Activated naive CD4-positive, alpha-beta T cell treated with anti-CD3 and anti-CD28 coated beads, Interleukin-2, amount 50 U/mL, for 24 hours (primary cell): ENCODE results near the gene ABCA1.
"Not testable (repeated sequence)": the region's sequence is repeated elsewhere in the genome, so short reads cannot be mapped to it uniquely, and the experiment has no call there.

ENCODE experiments used
- H3K27ac Mint-ChIP-seq: one replicate; pipeline ENCODE4 v1.8.0; 2021; ENCODE audit warnings: mild to moderate bottlenecking, mixed read lengths
- H3K27me3 Mint-ChIP-seq: one replicate; pipeline ENCODE4 v1.8.0; 2021; ENCODE audit warnings: mixed read lengths
- H3K36me3 Mint-ChIP-seq: one replicate; pipeline ENCODE4 v1.8.0; 2021; ENCODE audit warnings: mixed read lengths
- H3K4me1 Mint-ChIP-seq: one replicate; pipeline ENCODE4 v1.8.0; 2021; ENCODE audit warnings: mixed read lengths
- H3K4me3 Mint-ChIP-seq: one replicate; pipeline ENCODE4 v1.8.0; 2021; ENCODE audit warnings: mild to moderate bottlenecking, mixed read lengths
- H3K9me3 Mint-ChIP-seq: one replicate; pipeline ENCODE4 v1.8.0; 2021; ENCODE audit warnings: mixed read lengths

The ABCA1 gene

DNA sequence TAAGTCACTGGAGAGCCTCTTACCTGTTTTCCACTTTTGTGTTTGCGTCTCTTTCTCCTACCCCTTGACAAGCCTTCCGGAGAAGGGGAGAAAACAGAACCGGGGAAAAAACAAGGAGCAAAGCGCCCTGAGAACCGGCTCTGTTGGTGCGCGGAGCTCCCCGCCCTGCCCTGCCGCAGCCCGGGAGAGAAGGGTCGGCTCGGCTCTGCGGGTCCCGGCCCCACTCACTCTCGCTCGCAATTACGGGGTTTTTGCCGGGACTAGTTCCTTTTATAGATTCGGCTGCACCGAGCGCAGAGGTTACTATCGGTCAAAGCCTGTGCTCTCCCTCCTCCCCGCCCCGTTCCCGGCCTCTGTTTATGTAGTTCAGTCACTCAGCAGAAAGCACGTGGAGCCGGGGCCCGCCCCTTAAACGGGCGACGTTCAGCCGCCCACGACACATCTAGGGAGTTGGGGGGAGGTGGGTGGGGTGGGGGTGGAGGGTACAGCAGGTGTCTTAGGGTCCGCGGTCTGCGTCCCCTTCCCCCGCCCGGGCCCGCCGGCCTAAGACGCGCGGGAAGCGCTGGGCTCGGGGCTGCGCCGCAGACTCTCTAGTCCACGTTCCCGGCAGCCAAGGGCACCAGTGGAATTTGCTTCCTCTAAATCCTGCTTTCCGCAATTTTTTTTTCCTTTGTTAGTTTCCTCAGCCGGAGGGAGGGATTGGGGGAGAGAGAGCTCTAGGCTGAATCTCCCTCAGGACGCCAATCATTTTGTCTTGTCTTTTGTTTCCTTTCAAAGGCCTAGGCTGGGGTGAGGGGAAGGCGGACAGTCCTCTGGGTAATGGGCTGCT lies at the start of gene ABCA1:
TSS of gene ABCA1 (minus strand) at position 244 of the 829 bp plus-strand sequence. CDS start 24,476 bp downstream, outside the sequence.
- Mint-ChIP-seq H3K27me3 (no peaks in the 10 kb centered on the region), H3K9me3 (no peaks in the 10 kb centered on the region), H3K4me3 (peak within 1 kb of the TSS; percentile 93), H3K27ac (no peak within 1 kb of the TSS), H3K36me3 (no peaks in the 10 kb centered on the region), H3K4me1 (peaks cover 25% of the 10 kb centered on the region)

DNA sequence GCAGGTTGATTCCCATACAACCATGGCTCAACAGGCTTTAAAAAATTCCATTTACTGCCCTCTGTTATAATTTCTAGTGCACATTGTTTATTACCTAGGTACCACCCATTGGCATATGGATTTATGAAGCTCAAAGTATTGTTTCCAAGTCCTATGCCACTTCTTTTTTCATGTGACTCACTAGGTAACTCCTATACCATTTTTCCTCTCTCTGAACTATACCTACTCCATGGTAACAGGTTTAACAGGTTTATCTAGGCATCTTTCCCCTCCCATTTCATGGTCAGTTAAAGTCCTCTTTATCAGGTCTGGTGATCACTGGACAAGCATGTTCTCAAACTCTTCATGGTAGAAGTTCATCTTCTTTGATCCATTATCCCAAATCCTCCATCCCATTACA lies 49.6 kb upstream of the ABCA1 start:
- Mint-ChIP-seq H3K9me3 (no peaks in the 10 kb centered on the region), H3K27ac (no peak overlapping the region), H3K27me3 (no peaks in the 10 kb centered on the region), H3K36me3 (no peaks in the 10 kb centered on the region), H3K4me1 (peaks cover 23% of the 10 kb centered on the region), H3K4me3 (no peak overlapping the region)

GRCh38 chr9:104977168-104977567 lies 49.2 kb upstream of the ABCA1 start:
- Mint-ChIP-seq H3K4me1 (peaks cover 22% of the 10 kb centered on the region), H3K27ac (no peak overlapping the region), H3K4me3 (no peak overlapping the region), H3K9me3 (no peaks in the 10 kb centered on the region), H3K27me3 (no peaks in the 10 kb centered on the region), H3K36me3 (no peaks in the 10 kb centered on the region)

DNA sequence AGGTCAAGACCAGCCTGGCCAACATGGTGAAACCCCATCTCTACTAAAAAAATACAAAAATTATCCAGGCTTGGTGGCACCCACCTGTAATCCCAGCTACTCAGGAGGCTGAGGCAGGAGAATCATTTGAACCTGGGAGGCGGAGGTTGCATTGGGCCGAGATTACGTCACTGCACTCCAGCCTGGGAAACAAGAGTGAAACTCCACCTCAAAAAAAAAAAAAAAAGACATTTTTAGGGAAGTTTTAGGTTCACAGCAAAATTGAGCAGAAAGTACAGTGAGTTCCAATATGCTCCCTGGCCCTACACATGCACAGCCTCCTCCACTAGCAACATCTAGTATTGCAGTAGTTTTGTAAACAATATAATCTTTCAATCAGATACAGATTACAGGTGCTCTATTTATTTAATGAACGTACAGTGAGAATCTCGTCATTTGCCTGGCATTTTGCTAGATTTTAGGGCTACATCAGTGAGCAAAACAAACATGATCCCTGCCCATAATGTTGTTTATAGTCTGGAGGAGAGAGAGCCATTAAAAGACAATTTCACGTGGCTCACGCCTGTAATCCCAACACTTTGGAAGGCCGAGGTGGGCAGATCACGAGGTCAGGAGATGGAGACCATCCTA lies 48.1 kb upstream of the ABCA1 start:
- not testable (repeated sequence) for H3K9me3 Mint-ChIP-seq, H3K27ac Mint-ChIP-seq, H3K36me3 Mint-ChIP-seq, H3K4me3 Mint-ChIP-seq, H3K27me3 Mint-ChIP-seq
- H3K4me1 Mint-ChIP-seq: peaks cover 21% of the 10 kb centered on the region

GRCh38 chr9:104974053-104974962 lies 46.4 kb upstream of the ABCA1 start:
- H3K4me3 Mint-ChIP-seq: no peak overlapping the region
- H3K9me3 Mint-ChIP-seq: no peaks in the 10 kb centered on the region
- no peaks in the 10 kb centered on the region for H3K36me3 Mint-ChIP-seq
- H3K4me1 Mint-ChIP-seq: peaks cover 16% of the 10 kb centered on the region
- peak overlapping the region; percentile 68 for H3K27ac Mint-ChIP-seq
- H3K27me3 Mint-ChIP-seq: no peaks in the 10 kb centered on the region

- no peaks in the 10 kb centered on the region for H3K36me3 Mint-ChIP-seq
- no peaks in the 10 kb centered on the region for H3K27me3 Mint-ChIP-seq
- no peaks in the 10 kb centered on the region for H3K9me3 Mint-ChIP-seq
- H3K27ac Mint-ChIP-seq: no peak overlapping the region
- H3K4me1 Mint-ChIP-seq: peaks cover 29% of the 10 kb centered on the region
- H3K4me3 Mint-ChIP-seq: no peak overlapping the region
These were observed 44.4 kb upstream of the ABCA1 start for GRCh38 chr9:104972242-104972866.

DNA sequence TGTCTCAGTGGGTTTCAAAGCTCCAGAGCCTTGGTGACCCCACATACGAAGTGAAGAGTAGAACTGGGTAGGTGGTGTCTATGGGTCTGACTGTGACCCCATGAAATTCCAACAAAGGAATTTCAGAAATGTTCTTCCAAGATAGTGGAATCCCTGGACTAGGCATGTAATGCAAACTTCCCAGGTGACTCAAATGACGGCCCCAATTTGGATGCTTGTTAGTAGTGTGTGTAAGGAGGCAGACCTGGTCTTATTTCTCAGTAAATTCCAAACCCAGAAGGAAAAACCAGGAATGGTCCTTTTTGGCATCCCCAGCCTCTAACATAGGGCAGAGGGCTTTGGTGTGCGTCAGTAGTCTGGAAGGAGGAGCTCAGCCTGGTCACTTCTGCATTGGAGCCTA lies 43.6 kb upstream of the ABCA1 start:
- Mint-ChIP-seq H3K4me1 (peaks cover 29% of the 10 kb centered on the region), H3K36me3 (no peaks in the 10 kb centered on the region), H3K4me3 (no peak overlapping the region), H3K27me3 (no peaks in the 10 kb centered on the region), H3K27ac (no peak overlapping the region), H3K9me3 (no peaks in the 10 kb centered on the region)

- Mint-ChIP-seq H3K36me3 (no peaks in the 10 kb centered on the region), H3K4me1 (peaks cover 29% of the 10 kb centered on the region), H3K27me3 (no peaks in the 10 kb centered on the region), H3K27ac (no peak overlapping the region), H3K9me3 (no peaks in the 10 kb centered on the region), H3K4me3 (no peak overlapping the region)
These were observed 42.5 kb upstream of the ABCA1 start for GRCh38 chr9:104970271-104970987.

GRCh38 chr9:104969116-104969515 lies 41.2 kb upstream of the ABCA1 start:
- Mint-ChIP-seq H3K36me3 (no peaks in the 10 kb centered on the region), H3K4me1 (peaks cover 23% of the 10 kb centered on the region), H3K27me3 (no peaks in the 10 kb centered on the region), H3K27ac (no peak overlapping the region), H3K4me3 (peak overlapping the region; percentile 93), H3K9me3 (no peaks in the 10 kb centered on the region)

DNA sequence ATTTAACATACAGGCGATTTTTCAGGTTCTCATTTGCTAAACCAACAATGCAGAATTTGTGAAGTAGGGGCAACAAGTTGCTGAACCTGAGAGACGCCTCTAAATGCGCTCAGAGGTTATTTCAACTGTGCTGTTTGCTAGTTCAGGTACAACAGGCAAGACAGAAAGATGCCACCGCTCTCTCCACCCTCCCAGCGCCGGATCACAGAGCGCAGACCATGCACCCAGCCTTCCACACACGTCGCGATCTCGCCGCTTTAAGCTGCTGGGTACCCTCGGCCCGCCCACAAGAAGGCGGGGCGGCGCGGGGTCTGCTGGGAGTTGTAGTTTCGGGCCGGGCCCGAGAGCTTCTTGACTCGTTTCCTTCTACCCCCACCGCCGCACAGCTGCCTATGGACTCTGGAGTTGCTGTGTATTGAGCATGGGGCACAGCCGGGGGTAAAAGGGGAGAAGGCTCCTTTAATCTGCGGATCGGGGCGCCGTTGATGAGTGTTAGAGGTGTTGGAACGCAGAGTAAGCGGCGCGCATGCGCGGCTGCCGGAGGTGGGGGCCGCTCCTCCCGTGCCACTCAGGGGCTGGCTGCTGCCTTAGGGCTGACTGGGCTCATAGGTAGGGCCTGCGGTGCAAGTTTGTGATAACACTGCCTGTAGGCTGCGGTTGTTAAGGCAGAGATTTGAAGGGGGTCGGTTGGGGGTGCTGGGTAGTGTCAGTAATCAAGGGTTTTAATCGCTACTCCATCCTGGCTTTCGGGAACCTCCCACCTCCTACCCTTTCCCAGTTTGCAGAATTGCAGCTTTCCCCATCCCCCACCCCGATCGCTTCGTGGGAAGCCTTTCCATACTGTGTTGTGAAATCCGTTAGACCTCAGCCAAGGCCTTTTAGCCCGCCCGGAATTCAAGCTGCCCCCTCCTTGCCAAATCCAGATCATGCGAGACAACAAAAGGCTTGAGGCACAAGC lies 40.3 kb upstream of the ABCA1 start:
- no peaks in the 10 kb centered on the region for H3K36me3 Mint-ChIP-seq
- H3K9me3 Mint-ChIP-seq: no peaks in the 10 kb centered on the region
- H3K4me1 Mint-ChIP-seq: peaks cover 21% of the 10 kb centered on the region
- no peaks in the 10 kb centered on the region for H3K27me3 Mint-ChIP-seq
- H3K4me3 Mint-ChIP-seq: peak overlapping the region; percentile 93
- peak overlapping the region; percentile 90 for H3K27ac Mint-ChIP-seq

GRCh38 chr9:104963076-104963475 lies 35.1 kb upstream of the ABCA1 start:
- Mint-ChIP-seq H3K36me3 (no peaks in the 10 kb centered on the region), H3K4me3 (no peak overlapping the region), H3K27ac (no peak overlapping the region), H3K4me1 (peaks cover 37% of the 10 kb centered on the region), H3K27me3 (no peaks in the 10 kb centered on the region), H3K9me3 (no peaks in the 10 kb centered on the region)

DNA sequence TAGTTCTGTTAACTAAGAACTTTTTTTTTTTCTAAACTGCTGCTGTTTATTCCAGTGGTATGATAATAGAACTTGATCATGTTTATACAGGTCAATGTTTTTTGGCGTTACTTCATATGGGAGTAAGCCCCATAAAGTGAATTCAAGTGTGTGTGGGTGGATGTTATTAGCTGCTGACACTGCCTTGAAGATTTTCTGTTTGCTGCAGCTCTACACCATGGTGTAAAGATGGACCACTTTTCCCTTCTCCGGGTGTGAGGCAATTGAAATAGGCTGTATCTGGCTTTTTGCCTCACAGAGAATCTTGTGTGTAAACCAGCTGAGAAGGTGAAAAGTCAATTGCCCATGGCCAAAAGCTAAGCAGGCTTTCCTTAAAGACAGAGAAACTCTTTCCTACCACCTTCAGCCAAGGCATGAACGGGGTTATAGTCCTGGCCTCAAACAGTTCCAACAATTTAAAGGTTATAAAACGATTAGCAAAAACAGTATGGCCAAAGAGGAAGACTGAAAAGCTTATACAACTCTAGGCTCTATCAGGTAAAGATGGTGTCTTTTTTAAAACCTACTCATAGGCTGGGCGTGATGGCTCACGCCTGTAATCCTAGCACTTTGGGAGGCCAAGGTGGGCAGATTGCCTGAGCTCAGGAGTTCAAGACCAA lies 33.9 kb upstream of the ABCA1 start:
- Mint-ChIP-seq H3K27ac (no peak overlapping the region), H3K27me3 (no peaks in the 10 kb centered on the region), H3K36me3 (no peaks in the 10 kb centered on the region), H3K9me3 (no peaks in the 10 kb centered on the region), H3K4me3 (no peak overlapping the region), H3K4me1 (peaks cover 34% of the 10 kb centered on the region)

GRCh38 chr9:104961238-104961637 lies 33.3 kb upstream of the ABCA1 start:
- Mint-ChIP-seq H3K27ac (peak overlapping the region; percentile 2), H3K9me3 (no peaks in the 10 kb centered on the region), H3K36me3 (no peaks in the 10 kb centered on the region), H3K4me3 (peak overlapping the region; percentile 34), H3K4me1 (peaks cover 34% of the 10 kb centered on the region), H3K27me3 (no peaks in the 10 kb centered on the region)
